Endodermal cell (in vitro differentiated cells): ENCODE data around the gene TADA1. TPM values are rescaled to one million over a fixed set of nuclear protein-coding genes. Genes with fewer than 3 reads are reported as not detected.
A peak's percentile ranks its signal among the peaks of the same experiment; 100 is the strongest.

Experiments
- DNase-seq: peaks from one replicate; pipeline ENCODE4 v3.0.0-alpha.2; 2017
- H3K27ac ChIP-seq: 2 replicates; pipeline ENCODE4 v1.5.1; 2013; ENCODE audit warnings: mild to moderate bottlenecking, low read depth, low read length, moderate library complexity
- H3K27me3 ChIP-seq: 2 replicates; pipeline ENCODE4 v1.6.1; 2013; ENCODE audit warnings: mild to moderate bottlenecking, low read length, moderate library complexity; ENCODE audit not compliant: insufficient read depth, control insufficient read depth, poor library complexity, severe bottlenecking
- H3K36me3 ChIP-seq: 2 replicates; pipeline ENCODE4 v1.7.0; 2013; ENCODE audit warnings: mild to moderate bottlenecking, low read length, moderate library complexity; ENCODE audit not compliant: control insufficient read depth, insufficient read depth
- H3K4me1 ChIP-seq: one replicate; pipeline ENCODE4 v1.7.0; 2013; ENCODE audit warnings: low read length; ENCODE audit not compliant: control insufficient read depth, insufficient read depth
- H3K4me3 ChIP-seq: 2 replicates; pipeline ENCODE4 v1.5.1; 2013; ENCODE audit warnings: mild to moderate bottlenecking, low read length, moderate library complexity
- H3K9ac ChIP-seq: 2 replicates; pipeline ENCODE4 v1.6.1; 2013; ENCODE audit warnings: mild to moderate bottlenecking, low read length, moderate library complexity; ENCODE audit not compliant: poor library complexity, severe bottlenecking; ENCODE audit errors: extremely low read depth
- H3K9me3 ChIP-seq: 2 replicates; pipeline ENCODE4 v1.6.1; 2013; ENCODE audit warnings: mild to moderate bottlenecking, low read length, moderate library complexity; ENCODE audit not compliant: control insufficient read depth
- H3K27ac Mint-ChIP-seq: 2 replicates; pipeline ENCODE4 v1.8.0; 2020; ENCODE audit warnings: mixed read lengths
- H3K27me3 Mint-ChIP-seq: 2 replicates; pipeline ENCODE4 v1.8.0; 2021; ENCODE audit warnings: mild to moderate bottlenecking, mixed read lengths; ENCODE audit not compliant: insufficient read depth
- H3K36me3 Mint-ChIP-seq: 2 replicates; pipeline ENCODE4 v1.8.0; 2020; ENCODE audit warnings: low read depth, mixed read lengths
- H3K4me1 Mint-ChIP-seq: 2 replicates; pipeline ENCODE4 v1.8.0; 2020; ENCODE audit warnings: mixed read lengths
- H3K4me3 Mint-ChIP-seq: 2 replicates; pipeline ENCODE4 v1.8.0; 2020; ENCODE audit warnings: mild to moderate bottlenecking, moderate library complexity, mixed read lengths
- H3K9me3 Mint-ChIP-seq: 2 replicates; pipeline ENCODE4 v1.8.0; 2020; ENCODE audit warnings: mild to moderate bottlenecking, mixed read lengths
- WGBS, 2 experiments: methylation state at CpG; one replicate each; pipeline versions ENCODE4 v1.1.5 to v1.1.7; 2013; ENCODE audit warnings: missing lambda C conversion rate in 2 of 2, mixed read lengths in 1 of 2; ENCODE audit not compliant: insufficient coverage in 1 of 2, insufficient read length in 1 of 2; 5-methylcytosine and 5-hydroxymethylcytosine counted together
- long read RNA-seq, 4 experiments: library from polyadenylated mRNA in 2 of 4; library from RNA in 1 of 4; library from capped mRNA in 1 of 4; stranded (forward) in 3 of 4; unstranded in 1 of 4; transcript quantifications; one replicate each; pipeline ENCODE4 v2.0.0, GENCODE V29; 2020 to 2021; ENCODE audit warnings: inconsistent platforms in 1 of 4
- polyA plus RNA-seq, 2 experiments: library from polyadenylated mRNA; stranded (reverse); fragments of 50-300 nt; gene quantifications; one replicate each; pipeline ENCODE4 v1.2.3, GENCODE V29; 2013
- total RNA-seq, 2 donors: library from RNA; stranded (reverse); fragmentation: NEBNext Ultra II Directional in 1 of 2; extraction: Animal tissue kit (Norgen Biotek cat#: 25700) in 1 of 2; gene quantifications; 2 replicates in 1 of 2; 3 replicates in 1 of 2; pipeline ENCODE4 v1.2.1, GENCODE V29; 2021
- TF ChIP-seq, protein P1 (sequence below): fragments of 200-600 bp; sonication (generic); conservative IDR thresholded peaks from 2 replicates; pipeline ENCODE4 v1.5.0; 2021; ENCODE audit warnings: antibody characterized with exemption, mild to moderate bottlenecking

TADA1 gene, protein sequence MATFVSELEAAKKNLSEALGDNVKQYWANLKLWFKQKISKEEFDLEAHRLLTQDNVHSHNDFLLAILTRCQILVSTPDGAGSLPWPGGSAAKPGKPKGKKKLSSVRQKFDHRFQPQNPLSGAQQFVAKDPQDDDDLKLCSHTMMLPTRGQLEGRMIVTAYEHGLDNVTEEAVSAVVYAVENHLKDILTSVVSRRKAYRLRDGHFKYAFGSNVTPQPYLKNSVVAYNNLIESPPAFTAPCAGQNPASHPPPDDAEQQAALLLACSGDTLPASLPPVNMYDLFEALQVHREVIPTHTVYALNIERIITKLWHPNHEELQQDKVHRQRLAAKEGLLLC
- total RNA-seq: 10 to 100 TPM; 18.4 to 19.9 TPM
- polyA plus RNA-seq (2013, experiment 1 of 2): 32.6 TPM
- 31.5 TPM for polyA plus RNA-seq (2013, experiment 2 of 2)
- long read RNA-seq, experiment 1, transcript TADA1-201 (8 exons, 2,159 nt): major isoform, 10 of 15 reads
- long read RNA-seq, experiment 1, partial matches to known transcripts: 1 of 15 reads
- long read RNA-seq, experiment 1, other reads (novel, unspliced or antisense): 3 of 15 reads
- long read RNA-seq, experiment 2, transcript TADA1-201 (8 exons, 2,159 nt): major isoform, 73 of 78 reads
- long read RNA-seq, experiment 2, partial matches to known transcripts: 1 of 78 reads
- long read RNA-seq, experiment 2, other reads (novel, unspliced or antisense): 3 of 78 reads
- long read RNA-seq, experiment 3, transcript TADA1-201 (8 exons, 2,159 nt): major isoform, 96 of 102 reads
- long read RNA-seq, experiment 3, partial matches to known transcripts: 2 of 102 reads
- long read RNA-seq, experiment 3, other reads (novel, unspliced or antisense): 4 of 102 reads
- long read RNA-seq, experiment 4, transcript TADA1-201 (8 exons, 2,159 nt): major isoform, 72 of 82 reads
- long read RNA-seq, experiment 4, partial matches to known transcripts: 4 of 82 reads
- long read RNA-seq, experiment 4, other reads (novel, unspliced or antisense): 6 of 82 reads

DNA sequence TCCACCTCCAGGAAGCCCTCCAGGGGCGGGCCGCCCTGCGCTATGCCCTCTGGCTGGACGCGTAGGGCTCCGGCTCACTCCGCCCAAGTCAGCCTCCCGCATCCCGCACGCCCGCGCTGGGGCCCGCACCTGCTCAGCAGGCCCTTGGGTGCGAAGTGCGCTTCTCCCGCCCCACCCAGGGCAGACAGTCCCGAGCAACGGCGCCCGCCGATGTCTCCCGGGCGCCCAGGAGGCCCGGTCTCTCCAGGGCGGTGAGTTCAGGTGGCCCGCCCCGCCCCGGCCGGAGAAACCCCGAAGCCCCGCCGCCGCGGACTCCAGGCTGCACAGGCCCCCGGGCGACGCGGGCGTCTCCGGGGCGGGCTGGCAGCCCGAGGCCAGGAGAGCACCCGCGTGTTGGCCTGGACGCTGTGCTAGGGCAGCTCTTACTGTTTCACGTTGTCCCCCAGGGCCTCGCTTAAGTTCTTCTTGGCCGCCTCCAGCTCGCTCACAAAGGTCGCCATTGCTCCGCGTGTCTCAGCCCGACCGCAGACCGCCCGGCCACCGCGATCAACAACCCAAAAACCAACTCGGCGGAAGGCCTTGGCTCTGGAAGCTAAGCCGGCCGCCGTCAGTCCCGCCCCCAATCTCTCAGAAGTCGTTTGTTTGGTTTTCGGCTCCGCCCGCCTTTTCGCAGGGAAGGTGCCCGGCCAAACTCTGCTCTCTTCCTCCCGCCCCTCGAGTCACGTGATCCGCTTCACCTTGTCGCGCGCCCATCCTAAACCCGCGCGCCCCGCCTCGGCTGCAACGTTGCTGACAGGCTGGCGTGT, at the start of gene TADA1:
TADA1 (minus strand) TSS at position 531 of the 806 bp plus-strand sequence; CDS start at position 500, 31 bp downstream.
- H3K4me1 ChIP-seq: no peaks in the 10 kb centered on the region
- Mint-ChIP-seq H3K27ac (peak within 1 kb of the TSS; percentile 99), H3K9me3 (peaks cover 6% of the 10 kb centered on the region), H3K27me3 (peaks cover 9% of the 10 kb centered on the region), H3K36me3 (peaks cover 6% of the 10 kb centered on the region), H3K4me1 (peaks cover 26% of the 10 kb centered on the region), H3K4me3 (peak within 1 kb of the TSS; percentile 88)
- 0 to 2% methylated on average over 28 to 84 of the region's 84 CpGs for WGBS, 2 experiments
- DNase-seq: peak; percentile 99
- H3K9me3 ChIP-seq: no peaks in the 10 kb centered on the region
- peak within 1 kb of the TSS; percentile 86 for H3K27ac ChIP-seq
- H3K4me3 ChIP-seq: peak within 1 kb of the TSS; percentile 83
- H3K9ac ChIP-seq: peak within 1 kb of the TSS; percentile 87
- no peaks in the 10 kb centered on the region for H3K27me3 ChIP-seq
- peaks cover 6% of the 10 kb centered on the region for H3K36me3 ChIP-seq
- TF ChIP-seq, protein P1, sequence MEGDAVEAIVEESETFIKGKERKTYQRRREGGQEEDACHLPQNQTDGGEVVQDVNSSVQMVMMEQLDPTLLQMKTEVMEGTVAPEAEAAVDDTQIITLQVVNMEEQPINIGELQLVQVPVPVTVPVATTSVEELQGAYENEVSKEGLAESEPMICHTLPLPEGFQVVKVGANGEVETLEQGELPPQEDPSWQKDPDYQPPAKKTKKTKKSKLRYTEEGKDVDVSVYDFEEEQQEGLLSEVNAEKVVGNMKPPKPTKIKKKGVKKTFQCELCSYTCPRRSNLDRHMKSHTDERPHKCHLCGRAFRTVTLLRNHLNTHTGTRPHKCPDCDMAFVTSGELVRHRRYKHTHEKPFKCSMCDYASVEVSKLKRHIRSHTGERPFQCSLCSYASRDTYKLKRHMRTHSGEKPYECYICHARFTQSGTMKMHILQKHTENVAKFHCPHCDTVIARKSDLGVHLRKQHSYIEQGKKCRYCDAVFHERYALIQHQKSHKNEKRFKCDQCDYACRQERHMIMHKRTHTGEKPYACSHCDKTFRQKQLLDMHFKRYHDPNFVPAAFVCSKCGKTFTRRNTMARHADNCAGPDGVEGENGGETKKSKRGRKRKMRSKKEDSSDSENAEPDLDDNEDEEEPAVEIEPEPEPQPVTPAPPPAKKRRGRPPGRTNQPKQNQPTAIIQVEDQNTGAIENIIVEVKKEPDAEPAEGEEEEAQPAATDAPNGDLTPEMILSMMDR: no peak

DNA sequence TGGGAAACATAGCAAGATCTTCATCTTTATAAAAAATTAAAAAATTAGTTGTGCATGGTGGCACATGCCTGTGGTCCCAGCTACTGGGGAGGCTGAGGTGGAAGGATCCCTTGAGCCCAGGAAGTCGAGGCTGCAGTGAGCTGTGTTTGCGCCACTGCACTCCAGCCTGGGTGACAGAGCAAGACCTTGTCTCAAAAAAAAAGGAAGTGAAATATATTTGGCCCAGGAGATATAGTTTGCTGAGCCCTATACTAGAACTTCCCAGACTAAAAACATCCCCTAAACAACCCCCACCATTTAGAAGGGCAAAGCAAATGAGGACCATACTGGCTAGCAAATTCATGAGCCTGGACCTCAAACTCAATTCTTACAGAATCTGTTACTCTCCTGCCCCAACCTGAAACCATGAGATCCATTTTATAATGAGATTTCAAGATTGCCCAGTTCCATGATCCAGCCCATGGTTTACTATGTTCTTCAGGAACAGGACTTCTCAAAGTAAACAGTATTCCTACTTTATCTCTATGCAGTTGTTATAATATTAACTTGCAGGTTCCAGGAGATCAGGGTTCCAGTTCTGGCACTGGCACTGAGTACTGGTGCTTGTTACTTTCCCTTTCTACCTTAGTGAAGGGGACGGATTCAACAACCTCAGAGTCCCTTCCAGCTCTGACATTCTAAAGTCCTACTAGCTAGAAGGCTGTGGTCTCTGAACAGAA, 48.9 kb upstream of the TADA1 start:
- no peak overlapping the region for H3K9ac ChIP-seq
- 68 to 87% methylated on average over 3 of the region's 3 CpGs for WGBS, 2 experiments

More for the DNA sequence above, 48.9 kb upstream of the TADA1 start:
- H3K4me3 Mint-ChIP-seq: no peak overlapping the region
- peaks cover 2% of the 10 kb centered on the region for H3K9me3 Mint-ChIP-seq
- TF ChIP-seq, protein P1: no peak
- peaks cover 2% of the 10 kb centered on the region for H3K36me3 Mint-ChIP-seq
- Histone ChIP-seq H3K27me3 (peaks cover 35% of the 10 kb centered on the region), H3K4me1 (no peaks in the 10 kb centered on the region), H3K4me3 (peak overlapping the region; percentile 12), H3K27ac (no peak overlapping the region), H3K9me3 (peaks cover 4% of the 10 kb centered on the region), H3K36me3 (no peaks in the 10 kb centered on the region)
- peaks cover 36% of the 10 kb centered on the region for H3K27me3 Mint-ChIP-seq
- H3K4me1 Mint-ChIP-seq: peaks cover 18% of the 10 kb centered on the region
- DNase-seq: no peak
- H3K27ac Mint-ChIP-seq: no peak overlapping the region
